GM12878 (cell line): ENCODE data around the gene PTCH2. TPM values are rescaled to one million over a fixed set of nuclear protein-coding genes. Genes with fewer than 3 reads are reported as not detected.

Source experiments
- BACH1 ChIP-seq: fragments of 450-650 bp; IDR thresholded peaks from 2 replicates; pipeline ENCODE4 v1.6.1; 2017; ENCODE audit warnings: mild to moderate bottlenecking, borderline replicate concordance
- CBX5 ChIP-seq: sonication (generic); IDR thresholded peaks from 2 replicates; pipeline ENCODE4 v1.6.1; 2016; ENCODE audit warnings: low read depth, moderate library complexity, mild to moderate bottlenecking, inconsistent platforms
- FOXK2 ChIP-seq: fragments of 450-650 bp; IDR thresholded peaks from 2 replicates; pipeline ENCODE4 v1.6.1; 2017; ENCODE audit warnings: mild to moderate bottlenecking, moderate library complexity
- MYB ChIP-seq: fragments of 150-350 bp; IDR thresholded peaks from 2 replicates; pipeline ENCODE4 v1.6.1; 2014; ENCODE audit warnings: mild to moderate bottlenecking, low read depth, low read length, borderline replicate concordance
- NFXL1 ChIP-seq: fragments of 450-650 bp; IDR thresholded peaks from 2 replicates; pipeline ENCODE4 v1.6.1; 2017; ENCODE audit warnings: antibody characterized with exemption, mild to moderate bottlenecking, borderline replicate concordance
- NR2F1 ChIP-seq: fragments of 450-650 bp; conservative IDR thresholded peaks from 2 replicates; pipeline ENCODE4 v1.6.1; 2017; ENCODE audit warnings: mild to moderate bottlenecking
- POLR2AphosphoS5 ChIP-seq: IDR thresholded peaks from 2 replicates; pipeline ENCODE4 v1.6.1; 2011; ENCODE audit warnings: mild to moderate bottlenecking, low read length, inconsistent platforms
- STAT3 ChIP-seq: IDR thresholded peaks from 2 replicates; pipeline ENCODE4 v1.6.1; 2011; ENCODE audit warnings: low read depth, low read length, improper control_type of control experiment
- TBL1XR1 ChIP-seq: IDR thresholded peaks from 2 replicates; pipeline ENCODE4 v1.6.1; 2012; ENCODE audit warnings: low read depth, low read length, improper control_type of control experiment
- ZSCAN29 ChIP-seq: fragments of 450-650 bp; IDR thresholded peaks from 2 replicates; pipeline ENCODE4 v1.6.1; 2017; ENCODE audit warnings: mild to moderate bottlenecking, moderate library complexity
- polyA plus RNA-seq, 11 experiments: library from polyadenylated mRNA; depleted of rRNA in 4 of 11; unstranded in 6 of 11; stranded (reverse) in 5 of 11; fragments of >200 nt; fragmentation: Nextera tagmentation in 4 of 11; fragmentation: Illumina TruSeq in 1 of 11; extraction: Ambion mirVana in 4 of 11; extraction: Trizol in 1 of 11; gene quantifications; 1 replicate in 1 of 11; 2 replicates in 10 of 11; pipeline versions ENCODE4 v1.2.1 to v1.2.3, GENCODE V29; 2011 to 2016; ENCODE audit warnings: inconsistent platforms in 2 of 11, missing spikeins in 2 of 11, low read depth in 1 of 11
- total RNA-seq, 4 experiments: library from RNA; depleted of rRNA in 3 of 4; stranded (reverse); fragments of >200 nt in 3 of 4; fragmentation: Illumina TruSeq in 1 of 4; extraction: Trizol in 1 of 4; gene quantifications; 2 replicates each; pipeline versions ENCODE4 v1.2.1 to v1.2.3, GENCODE V29; 2013 to 2021
- TF ChIP-seq, protein P1 (sequence below): fragments of 450-650 bp; IDR thresholded peaks from 2 replicates; pipeline ENCODE4 v1.6.1; 2017; ENCODE audit warnings: mild to moderate bottlenecking, moderate library complexity
- TF ChIP-seq, protein P2 (sequence below): fragments of 450-650 bp; IDR thresholded peaks from 2 replicates; pipeline ENCODE4 v1.6.1; 2018; ENCODE audit warnings: mild to moderate bottlenecking, low read depth, moderate library complexity; ENCODE audit not compliant: partially characterized antibody
- TF ChIP-seq, protein P3 (sequence below): IDR thresholded peaks from 2 replicates; pipeline ENCODE4 v1.6.1; 2011; ENCODE audit warnings: borderline replicate concordance, low read depth, mild to moderate bottlenecking, moderate library complexity, low read length; ENCODE audit not compliant: insufficient read depth, poor library complexity, severe bottlenecking
- TF ChIP-seq, protein P4 (sequence below): fragments of 450-650 bp; IDR thresholded peaks from 2 replicates; pipeline ENCODE4 v1.6.1; 2017; ENCODE audit warnings: borderline replicate concordance

PTCH2 gene
- total and polyA plus RNA-seq, 10 of the 15 experiments (the other 5 are each of a cell fraction or from before 2014, with no cell fraction given), result 0.03 to 8.4 (median 0.10) TPM

DNA sequence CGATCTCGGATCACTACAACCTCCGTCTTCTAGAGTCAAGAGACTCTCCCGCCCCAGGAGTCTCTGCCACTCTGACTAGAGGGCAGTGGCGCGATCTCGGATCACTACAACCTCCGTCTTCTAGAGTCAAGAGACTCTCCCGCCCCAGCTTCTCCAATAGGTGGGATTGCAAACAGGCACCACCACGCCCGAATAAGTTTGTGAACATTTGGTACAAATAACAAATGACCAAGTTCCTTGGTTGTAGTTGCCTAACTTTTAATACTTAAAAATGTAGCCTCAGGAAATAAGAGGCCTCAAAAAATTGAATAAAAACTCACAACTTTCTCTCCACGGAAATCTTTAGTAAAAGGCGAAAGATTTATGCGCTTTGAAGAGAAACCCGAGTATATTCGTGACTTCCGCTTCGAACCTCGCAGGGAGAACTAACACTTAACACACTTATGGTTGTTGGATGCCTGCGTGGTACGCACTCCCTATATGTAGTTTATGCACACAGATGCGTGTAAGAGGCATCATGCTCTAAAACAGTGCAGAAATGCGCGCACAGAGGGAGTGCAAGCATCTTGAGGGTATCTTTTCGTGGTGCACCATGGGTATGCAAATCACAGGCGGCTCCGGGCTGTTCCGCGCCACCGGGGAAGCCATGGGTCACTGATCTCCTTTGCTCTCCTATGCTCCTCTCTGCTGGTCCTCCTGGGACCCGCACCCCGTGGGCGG lies 23.3 kb downstream of the PTCH2 start (continued):
- TF ChIP-seq CBX5, result peak; percentile 93
- peak; percentile 27; the same call in 1 of the 2 replicates for TF ChIP-seq TBL1XR1
- TF ChIP-seq, protein P1, sequence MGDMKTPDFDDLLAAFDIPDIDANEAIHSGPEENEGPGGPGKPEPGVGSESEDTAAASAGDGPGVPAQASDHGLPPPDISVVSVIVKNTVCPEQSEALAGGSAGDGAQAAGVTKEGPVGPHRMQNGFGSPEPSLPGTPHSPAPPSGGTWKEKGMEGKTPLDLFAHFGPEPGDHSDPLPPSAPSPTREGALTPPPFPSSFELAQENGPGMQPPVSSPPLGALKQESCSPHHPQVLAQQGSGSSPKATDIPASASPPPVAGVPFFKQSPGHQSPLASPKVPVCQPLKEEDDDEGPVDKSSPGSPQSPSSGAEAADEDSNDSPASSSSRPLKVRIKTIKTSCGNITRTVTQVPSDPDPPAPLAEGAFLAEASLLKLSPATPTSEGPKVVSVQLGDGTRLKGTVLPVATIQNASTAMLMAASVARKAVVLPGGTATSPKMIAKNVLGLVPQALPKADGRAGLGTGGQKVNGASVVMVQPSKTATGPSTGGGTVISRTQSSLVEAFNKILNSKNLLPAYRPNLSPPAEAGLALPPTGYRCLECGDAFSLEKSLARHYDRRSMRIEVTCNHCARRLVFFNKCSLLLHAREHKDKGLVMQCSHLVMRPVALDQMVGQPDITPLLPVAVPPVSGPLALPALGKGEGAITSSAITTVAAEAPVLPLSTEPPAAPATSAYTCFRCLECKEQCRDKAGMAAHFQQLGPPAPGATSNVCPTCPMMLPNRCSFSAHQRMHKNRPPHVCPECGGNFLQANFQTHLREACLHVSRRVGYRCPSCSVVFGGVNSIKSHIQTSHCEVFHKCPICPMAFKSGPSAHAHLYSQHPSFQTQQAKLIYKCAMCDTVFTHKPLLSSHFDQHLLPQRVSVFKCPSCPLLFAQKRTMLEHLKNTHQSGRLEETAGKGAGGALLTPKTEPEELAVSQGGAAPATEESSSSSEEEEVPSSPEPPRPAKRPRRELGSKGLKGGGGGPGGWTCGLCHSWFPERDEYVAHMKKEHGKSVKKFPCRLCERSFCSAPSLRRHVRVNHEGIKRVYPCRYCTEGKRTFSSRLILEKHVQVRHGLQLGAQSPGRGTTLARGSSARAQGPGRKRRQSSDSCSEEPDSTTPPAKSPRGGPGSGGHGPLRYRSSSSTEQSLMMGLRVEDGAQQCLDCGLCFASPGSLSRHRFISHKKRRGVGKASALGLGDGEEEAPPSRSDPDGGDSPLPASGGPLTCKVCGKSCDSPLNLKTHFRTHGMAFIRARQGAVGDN, result peak; percentile 100
- TF ChIP-seq NR2F1, result peak; percentile 81; the same call in 1 of the 2 replicates
- TF ChIP-seq, protein P2, sequence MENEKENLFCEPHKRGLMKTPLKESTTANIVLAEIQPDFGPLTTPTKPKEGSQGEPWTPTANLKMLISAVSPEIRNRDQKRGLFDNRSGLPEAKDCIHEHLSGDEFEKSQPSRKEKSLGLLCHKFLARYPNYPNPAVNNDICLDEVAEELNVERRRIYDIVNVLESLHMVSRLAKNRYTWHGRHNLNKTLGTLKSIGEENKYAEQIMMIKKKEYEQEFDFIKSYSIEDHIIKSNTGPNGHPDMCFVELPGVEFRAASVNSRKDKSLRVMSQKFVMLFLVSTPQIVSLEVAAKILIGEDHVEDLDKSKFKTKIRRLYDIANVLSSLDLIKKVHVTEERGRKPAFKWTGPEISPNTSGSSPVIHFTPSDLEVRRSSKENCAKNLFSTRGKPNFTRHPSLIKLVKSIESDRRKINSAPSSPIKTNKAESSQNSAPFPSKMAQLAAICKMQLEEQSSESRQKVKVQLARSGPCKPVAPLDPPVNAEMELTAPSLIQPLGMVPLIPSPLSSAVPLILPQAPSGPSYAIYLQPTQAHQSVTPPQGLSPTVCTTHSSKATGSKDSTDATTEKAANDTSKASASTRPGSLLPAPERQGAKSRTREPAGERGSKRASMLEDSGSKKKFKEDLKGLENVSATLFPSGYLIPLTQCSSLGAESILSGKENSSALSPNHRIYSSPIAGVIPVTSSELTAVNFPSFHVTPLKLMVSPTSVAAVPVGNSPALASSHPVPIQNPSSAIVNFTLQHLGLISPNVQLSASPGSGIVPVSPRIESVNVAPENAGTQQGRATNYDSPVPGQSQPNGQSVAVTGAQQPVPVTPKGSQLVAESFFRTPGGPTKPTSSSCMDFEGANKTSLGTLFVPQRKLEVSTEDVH, result no peak
- TF ChIP-seq, protein P3, sequence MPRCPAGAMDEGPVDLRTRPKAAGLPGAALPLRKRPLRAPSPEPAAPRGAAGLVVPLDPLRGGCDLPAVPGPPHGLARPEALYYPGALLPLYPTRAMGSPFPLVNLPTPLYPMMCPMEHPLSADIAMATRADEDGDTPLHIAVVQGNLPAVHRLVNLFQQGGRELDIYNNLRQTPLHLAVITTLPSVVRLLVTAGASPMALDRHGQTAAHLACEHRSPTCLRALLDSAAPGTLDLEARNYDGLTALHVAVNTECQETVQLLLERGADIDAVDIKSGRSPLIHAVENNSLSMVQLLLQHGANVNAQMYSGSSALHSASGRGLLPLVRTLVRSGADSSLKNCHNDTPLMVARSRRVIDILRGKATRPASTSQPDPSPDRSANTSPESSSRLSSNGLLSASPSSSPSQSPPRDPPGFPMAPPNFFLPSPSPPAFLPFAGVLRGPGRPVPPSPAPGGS, result peak; percentile 84
- TF ChIP-seq POLR2AphosphoS5, result peak; percentile 100
- no peak for TF ChIP-seq MYB
- no peak for TF ChIP-seq FOXK2
- TF ChIP-seq STAT3, result peak; percentile 85; the same call in 1 of the 2 replicates
- TF ChIP-seq, protein P4, sequence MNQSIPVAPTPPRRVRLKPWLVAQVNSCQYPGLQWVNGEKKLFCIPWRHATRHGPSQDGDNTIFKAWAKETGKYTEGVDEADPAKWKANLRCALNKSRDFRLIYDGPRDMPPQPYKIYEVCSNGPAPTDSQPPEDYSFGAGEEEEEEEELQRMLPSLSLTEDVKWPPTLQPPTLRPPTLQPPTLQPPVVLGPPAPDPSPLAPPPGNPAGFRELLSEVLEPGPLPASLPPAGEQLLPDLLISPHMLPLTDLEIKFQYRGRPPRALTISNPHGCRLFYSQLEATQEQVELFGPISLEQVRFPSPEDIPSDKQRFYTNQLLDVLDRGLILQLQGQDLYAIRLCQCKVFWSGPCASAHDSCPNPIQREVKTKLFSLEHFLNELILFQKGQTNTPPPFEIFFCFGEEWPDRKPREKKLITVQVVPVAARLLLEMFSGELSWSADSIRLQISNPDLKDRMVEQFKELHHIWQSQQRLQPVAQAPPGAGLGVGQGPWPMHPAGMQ, result no peak
- no peak for TF ChIP-seq NFXL1
- TF ChIP-seq BACH1, result peak; percentile 98
- peak; percentile 84 for TF ChIP-seq ZSCAN29
